Activated naive CD4-positive, alpha-beta T cell treated with anti-CD3 and anti-CD28 coated beads, Interleukin-2, amount 10 ng/mL, durations not matched to agents 5 hours and 36 hours (primary cell): ENCODE results near the gene WDFY4. TPM values are rescaled to one million over a fixed set of nuclear protein-coding genes. Genes with fewer than 3 reads are reported as not detected.

ENCODE experiments used
- microRNA-seq: library from miRNA; unstranded; fragments of <30 nt; microRNA quantifications from one replicate; pipeline ENCODE4 v1.2.0, GENCODE V29; 2022; ENCODE audit warnings: borderline microRNAs expressed, borderline replicate concordance
- total RNA-seq, 2 experiments: library from RNA; stranded (reverse); gene quantifications; one replicate each; pipeline ENCODE4 v1.2.3, GENCODE V29; 2021

The WDFY4 gene
- 1 to 10 TPM; 2.9 to 5.6 TPM for total RNA-seq

GRCh38 chr10:48684792-48685623, at the start of gene WDFY4:
WDFY4 (plus strand) TSS chr10:48684873; CDS start chr10:48709733, 24,860 bp downstream.

GRCh38 chr10:48939790-48940325, 255.2 kb downstream of the WDFY4 start, which contains the start of gene LRRC18:
LRRC18 (minus strand) TSS chr10:48939840; CDS start chr10:48914155, 25,685 bp downstream.

Small RNA genes lying within 50 kb of the gene (microRNA-seq; reads per million reads assigned to microRNA genes)
- not detected for gene MIR4294

Other genes with a start within 250 kb of the WDFY4 start
- gene ARHGAP22, start 79.8 kb upstream of the WDFY4 start, total RNA-seq: not detected